DOHH2 (cell line): ENCODE measurements around the gene SNTA1.
"Not testable (repeated sequence)": the region's sequence is repeated elsewhere in the genome, so short reads cannot be mapped to it uniquely, and the experiment has no call there.

ENCODE experiments used
- H3F3A ChIP-seq: fragments of 200-600 bp; sonication (generic), shearing (Covaris generic); 2 replicates; pipeline ENCODE4 v1.6.0; 2016; ENCODE audit warnings: antibody characterized with exemption, mild to moderate bottlenecking; ENCODE audit not compliant: control insufficient read depth, insufficient read depth
- H3K27ac ChIP-seq: fragments of 200-600 bp; sonication (generic); 2 replicates; pipeline ENCODE4 v1.5.1; 2014; ENCODE audit warnings: low read depth, mild to moderate bottlenecking, low read length, moderate library complexity
- H3K27me3 ChIP-seq: fragments of 200-600 bp; sonication (generic); 2 replicates; pipeline ENCODE4 v1.6.1; 2014; ENCODE audit warnings: mild to moderate bottlenecking, low read length, mixed read lengths; ENCODE audit not compliant: control insufficient read depth
- H3K36me3 ChIP-seq: fragments of 200-600 bp; sonication (generic); 2 replicates; pipeline ENCODE4 v1.6.1; 2014; ENCODE audit warnings: mild to moderate bottlenecking, low read length, moderate library complexity, mixed read lengths; ENCODE audit not compliant: control insufficient read depth
- H3K4me1 ChIP-seq: fragments of 200-600 bp; sonication (generic); 2 replicates; pipeline ENCODE4 v1.6.1; 2014; ENCODE audit warnings: mild to moderate bottlenecking, low read length, mixed read lengths; ENCODE audit not compliant: control insufficient read depth
- H3K4me2 ChIP-seq: fragments of 200-600 bp; sonication (generic); 2 replicates; pipeline ENCODE4 v1.6.0; 2014; ENCODE audit warnings: mild to moderate bottlenecking, low read length, moderate library complexity
- H3K4me3 ChIP-seq: fragments of 200-600 bp; sonication (generic); 2 replicates; pipeline ENCODE4 v1.5.1; 2014; ENCODE audit warnings: mild to moderate bottlenecking, low read length, mixed read lengths
- H3K79me2 ChIP-seq: fragments of 200-600 bp; sonication (generic); 2 replicates; pipeline ENCODE4 v1.6.1; 2014; ENCODE audit warnings: mild to moderate bottlenecking, low read length, mixed read lengths; ENCODE audit not compliant: control insufficient read depth
- H3K9me2 ChIP-seq: fragments of 200-600 bp; sonication (generic); replicated peaks from 2 replicates; pipeline ENCODE4 v1.6.1; 2014; ENCODE audit warnings: mild to moderate bottlenecking, low read length, mixed read lengths; ENCODE audit not compliant: control insufficient read depth
- H3K9me3 ChIP-seq: fragments of 200-600 bp; sonication (generic); 2 replicates; pipeline ENCODE4 v1.6.1; 2014; ENCODE audit warnings: antibody characterized with exemption, low read length, mixed read lengths; ENCODE audit not compliant: control insufficient read depth, insufficient read depth
- H4K20me1 ChIP-seq: fragments of 200-600 bp; sonication (generic); 2 replicates; pipeline ENCODE4 v1.6.0; 2014; ENCODE audit warnings: low read depth, mild to moderate bottlenecking, antibody characterized with exemption, low read length, moderate library complexity; ENCODE audit not compliant: control insufficient read depth, insufficient read depth
- CTCF ChIP-seq: fragments of 200-600 bp; sonication (generic); IDR thresholded peaks from one replicate; pipeline ENCODE4 v1.5.1; 2014; ENCODE audit warnings: antibody characterized with exemption, mild to moderate bottlenecking, low read depth, low read length; ENCODE audit not compliant: poor library complexity, severe bottlenecking
- EZH2phosphoT487 ChIP-seq: fragments of 200-600 bp; sonication (generic); IDR thresholded peaks from 2 replicates; pipeline ENCODE4 v1.6.1; 2017; ENCODE audit warnings: borderline replicate concordance, mild to moderate bottlenecking, antibody characterized with exemption, low read length, moderate library complexity, mixed read lengths

SNTA1 gene

GRCh38 chr20:33434434-33434833 lies 9.1 kb downstream of the SNTA1 start:
- no peaks in the 10 kb centered on the region for H3K9me3 ChIP-seq
- H3K36me3 ChIP-seq, result no peaks in the 10 kb centered on the region
- TF ChIP-seq CTCF (no peak), EZH2phosphoT487 (no peak)
- no peak overlapping the region for H3K4me2 ChIP-seq
- H3F3A ChIP-seq, result no peaks in the 10 kb centered on the region
- H3K27ac ChIP-seq, result no peak overlapping the region
- H3K79me2 ChIP-seq, result no peaks in the 10 kb centered on the region
- H3K9me2 ChIP-seq, result no peaks in the 10 kb centered on the region
- peaks cover 17% of the 10 kb centered on the region for H3K4me1 ChIP-seq
- H4K20me1 ChIP-seq, result no peaks in the 10 kb centered on the region
- H3K4me3 ChIP-seq, result no peak overlapping the region
- no peaks in the 10 kb centered on the region for H3K27me3 ChIP-seq

- Histone ChIP-seq H3K9me3 (no peaks in the 10 kb centered on the region), H3F3A (no peaks in the 10 kb centered on the region), H3K9me2 (no peaks in the 10 kb centered on the region), H3K36me3 (no peaks in the 10 kb centered on the region), H3K4me1 (peaks cover 9% of the 10 kb centered on the region), H3K79me2 (no peaks in the 10 kb centered on the region), H3K4me3 (no peak overlapping the region), H3K4me2 (no peak overlapping the region), H4K20me1 (no peaks in the 10 kb centered on the region), H3K27me3 (no peaks in the 10 kb centered on the region), H3K27ac (no peak overlapping the region)
- no peak for TF ChIP-seq EZH2phosphoT487
- no peak for TF ChIP-seq CTCF
Measured at GRCh38 chr20:33433465-33434234, 9.9 kb downstream of the SNTA1 start.

- TF ChIP-seq EZH2phosphoT487 (no peak), CTCF (no peak)
- Histone ChIP-seq H3K79me2 (no peaks in the 10 kb centered on the region), H3K36me3 (no peaks in the 10 kb centered on the region), H3K4me3 (no peak overlapping the region), H3K9me2 (no peaks in the 10 kb centered on the region), H3K4me1 (no peaks in the 10 kb centered on the region), H3K4me2 (no peak overlapping the region), H3K9me3 (no peaks in the 10 kb centered on the region), H3K27me3 (no peaks in the 10 kb centered on the region), H3F3A (no peaks in the 10 kb centered on the region), H4K20me1 (no peaks in the 10 kb centered on the region), H3K27ac (no peak overlapping the region)
Measured at GRCh38 chr20:33431797-33432381, 11.7 kb downstream of the SNTA1 start.

- H3K9me3 ChIP-seq, H3K27ac ChIP-seq, H3K4me1 ChIP-seq, H4K20me1 ChIP-seq, H3K9me2 ChIP-seq, H3K36me3 ChIP-seq, H3K4me3 ChIP-seq, H3K4me2 ChIP-seq, H3K27me3 ChIP-seq, H3F3A ChIP-seq, H3K79me2 ChIP-seq: not testable (repeated sequence)
Measured at GRCh38 chr20:33423875-33424274, 19.7 kb downstream of the SNTA1 start.
